GM12872 (cell line): ENCODE results near the gene ADAMTS2.

Experiments used
- CTCF ChIP-seq: IDR thresholded peaks from 3 replicates; pipeline ENCODE4 v1.5.1; 2011; ENCODE audit warnings: low read depth, mild to moderate bottlenecking, low read length, moderate library complexity; ENCODE audit not compliant: insufficient read depth

Gene ADAMTS2

GRCh38 chr5:179234563-179235135 is 110.6 kb downstream of the ADAMTS2 start:
- TF ChIP-seq CTCF = no peak

- TF ChIP-seq CTCF = no peak
These were observed 111.2 kb downstream of the ADAMTS2 start for GRCh38 chr5:179233909-179234562.

- TF ChIP-seq CTCF = no peak
These were observed 113.0 kb downstream of the ADAMTS2 start for GRCh38 chr5:179232091-179232735.

DNA sequence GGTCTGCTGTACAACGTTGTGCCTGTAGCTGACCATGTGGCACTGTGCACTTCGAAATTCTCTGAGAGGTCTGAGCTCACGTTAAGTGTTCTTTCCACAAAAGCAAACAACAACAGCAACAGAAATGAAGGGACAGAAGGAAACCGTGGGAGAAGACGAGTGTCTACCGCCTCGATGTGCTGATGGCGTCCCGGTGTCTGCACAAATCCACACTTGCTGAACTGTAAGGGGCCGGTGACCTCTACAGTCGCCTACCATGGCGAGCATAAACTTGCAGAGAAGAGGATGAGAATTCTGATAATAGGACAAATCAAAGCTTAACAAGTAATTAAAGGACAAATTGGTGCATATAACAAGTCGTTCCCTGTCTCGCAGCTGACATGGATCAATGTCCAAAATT is 114.0 kb downstream of the ADAMTS2 start:
- no peak for TF ChIP-seq CTCF

GRCh38 chr5:179230061-179230461 is 115.2 kb downstream of the ADAMTS2 start:
- TF ChIP-seq CTCF = no peak

- TF ChIP-seq CTCF = no peak
These were observed 115.9 kb downstream of the ADAMTS2 start for GRCh38 chr5:179229331-179229831.

- TF ChIP-seq CTCF = no peak
These were observed 116.7 kb downstream of the ADAMTS2 start for GRCh38 chr5:179228341-179229121.
